Panc1 (cell line): ENCODE results near the gene TREML4.

Source experiments
- CTCF ChIP-seq: fragments of 450-650 bp; IDR thresholded peaks from 2 replicates; pipeline ENCODE4 v1.5.1; 2017; ENCODE audit warnings: mild to moderate bottlenecking
- POLR2AphosphoS5 ChIP-seq: IDR thresholded peaks from 2 replicates; pipeline ENCODE4 v1.6.1; 2012; ENCODE audit warnings: mild to moderate bottlenecking, low read depth, low read length, moderate library complexity
- REST ChIP-seq, 2 experiments: IDR thresholded peaks; 2 replicates each; pipeline ENCODE4 v1.6.1; 2011 to 2012; ENCODE audit warnings: low read depth in 2 of 2, control low read depth in 1 of 2, low read length in 1 of 2, mild to moderate bottlenecking in 1 of 2, moderate library complexity in 1 of 2; ENCODE audit not compliant: insufficient read depth in 1 of 2
- TCF7L2 ChIP-seq: IDR thresholded peaks from 2 replicates; pipeline ENCODE4 v1.6.1; 2011; ENCODE audit warnings: mild to moderate bottlenecking, low read depth, low read length, inconsistent platforms

DNA sequence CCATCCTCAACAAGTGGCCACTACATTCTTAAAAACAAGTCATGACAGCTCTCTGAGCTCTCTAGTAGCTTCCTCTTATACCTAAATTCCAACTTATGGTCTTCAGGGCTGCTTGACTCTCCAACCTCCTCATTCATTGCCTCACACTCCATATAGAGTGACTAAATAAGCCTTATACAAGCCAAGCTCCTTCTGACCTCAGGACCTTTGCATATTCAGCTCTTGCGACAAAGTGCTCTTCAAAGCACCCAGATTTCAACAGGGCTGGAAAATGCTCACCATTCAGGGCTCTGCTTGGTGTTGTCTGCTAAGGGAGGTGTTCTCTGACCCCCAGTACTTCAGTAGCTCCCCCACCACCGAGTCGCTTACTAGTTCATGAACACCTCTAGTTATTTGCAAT is 30.9 kb upstream of the TREML4 start:
- TF ChIP-seq CTCF, result no peak
- TF ChIP-seq POLR2AphosphoS5, result no peak
- no peak for TF ChIP-seq TCF7L2
- TF ChIP-seq REST (IDR thresholded peaks at IDR 0.05; ENCODE audit: insufficient read depth in 1 of 2, low read depth in 2 of 2, low read length in 1 of 2), result no peak
